ENCODE measurements around the gene POU6F2.

The POU6F2 gene

DNA sequence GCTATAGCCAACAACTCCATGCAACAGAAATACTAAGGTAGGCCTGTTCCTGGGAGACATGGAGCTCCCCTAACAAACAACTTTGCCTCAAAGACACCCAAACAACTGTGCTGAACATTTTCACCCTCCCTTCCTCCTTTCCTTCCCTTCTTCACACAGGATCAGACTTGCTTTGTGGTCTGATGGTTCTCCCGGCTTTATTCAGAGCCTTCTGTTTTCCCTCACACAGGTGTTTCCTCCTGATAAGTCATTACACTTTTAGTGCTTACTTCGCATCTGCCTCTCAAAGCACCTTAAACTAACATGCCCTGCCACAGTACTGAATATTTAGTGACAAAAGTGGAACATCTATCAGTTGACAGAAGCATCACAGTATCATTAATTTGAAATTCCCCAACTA, 532.2 kb downstream of the POU6F2 start:
- no peak for DNase-seq (ENCODE audit: low spot score)

DNA sequence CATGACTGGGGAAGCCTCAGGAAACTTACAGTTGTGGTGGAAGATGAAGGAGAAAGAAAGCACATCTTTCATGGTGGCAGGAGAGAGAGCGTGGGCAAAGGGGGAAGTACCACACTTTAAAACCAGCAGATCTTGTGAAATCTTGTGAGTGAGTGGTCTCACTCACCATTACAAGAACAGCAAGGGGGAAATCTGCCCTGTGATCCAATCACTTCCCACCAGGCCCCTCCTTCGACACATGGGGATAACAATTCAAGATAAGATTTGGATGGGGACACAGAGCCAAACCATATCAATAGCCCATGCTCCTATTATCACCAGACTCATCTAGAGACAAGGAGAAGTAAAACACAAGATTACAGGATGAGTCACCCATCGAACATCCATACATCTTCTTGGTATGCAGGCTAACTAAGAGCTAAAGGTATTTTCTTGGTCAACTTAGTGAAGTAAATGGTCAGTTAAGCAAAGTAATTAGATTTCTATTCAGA, 533.2 kb downstream of the POU6F2 start:
- DNase-seq (ENCODE audit: low spot score) = no peak

DNA sequence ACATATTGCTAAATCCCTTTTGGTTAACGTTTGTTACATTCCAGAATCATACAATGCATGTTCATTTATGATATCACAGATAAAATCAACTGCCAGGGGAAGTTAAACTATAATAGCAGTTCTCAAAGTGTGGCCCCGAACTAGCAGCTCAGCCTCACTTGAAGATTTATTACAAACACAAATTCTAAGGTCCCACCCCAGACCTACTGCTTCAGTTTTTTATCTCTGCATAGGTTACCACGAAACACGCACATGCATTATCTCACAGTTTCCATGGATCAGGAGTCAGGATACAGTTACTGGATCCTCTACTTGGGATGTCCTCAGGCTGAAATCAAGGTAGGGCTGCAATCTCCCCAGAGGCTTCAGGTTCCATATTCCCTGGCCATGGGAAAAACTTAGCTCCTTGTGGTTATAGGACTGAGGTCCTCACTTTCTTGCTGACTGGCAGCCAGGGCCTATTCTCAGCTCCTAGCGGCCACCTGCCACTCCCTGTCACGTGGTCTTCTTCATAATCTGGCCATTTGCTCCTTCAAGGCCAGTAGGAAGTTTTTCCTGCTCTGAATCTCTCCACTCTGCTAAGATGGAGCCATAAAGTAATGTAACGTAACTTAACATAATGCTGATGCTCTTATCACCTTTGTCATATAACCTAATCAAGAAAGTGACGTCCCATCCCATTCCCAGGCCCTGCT, 538.0 kb downstream of the POU6F2 start:
- DNase-seq (ENCODE audit: low spot score) = no peak

DNA sequence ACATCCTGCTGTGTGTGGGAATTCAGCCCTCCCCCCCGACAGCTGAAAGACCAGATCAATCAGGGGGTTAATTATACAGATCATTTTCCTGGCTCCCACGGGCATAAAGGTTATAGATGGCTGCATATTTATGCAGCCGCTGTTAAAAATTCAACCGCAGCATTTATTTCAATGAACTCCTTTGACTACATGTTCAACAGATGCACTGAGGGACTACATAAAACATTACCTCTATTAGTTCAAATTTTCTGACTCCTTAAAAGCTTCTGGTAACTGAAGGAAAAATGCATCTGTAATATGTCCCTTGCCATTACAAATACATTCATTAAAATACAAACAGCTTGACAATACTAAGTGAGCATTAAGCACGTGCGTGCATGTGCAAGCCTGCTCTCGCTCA, 538.8 kb downstream of the POU6F2 start:
- DNase-seq (ENCODE audit: low spot score) = no peak

DNA sequence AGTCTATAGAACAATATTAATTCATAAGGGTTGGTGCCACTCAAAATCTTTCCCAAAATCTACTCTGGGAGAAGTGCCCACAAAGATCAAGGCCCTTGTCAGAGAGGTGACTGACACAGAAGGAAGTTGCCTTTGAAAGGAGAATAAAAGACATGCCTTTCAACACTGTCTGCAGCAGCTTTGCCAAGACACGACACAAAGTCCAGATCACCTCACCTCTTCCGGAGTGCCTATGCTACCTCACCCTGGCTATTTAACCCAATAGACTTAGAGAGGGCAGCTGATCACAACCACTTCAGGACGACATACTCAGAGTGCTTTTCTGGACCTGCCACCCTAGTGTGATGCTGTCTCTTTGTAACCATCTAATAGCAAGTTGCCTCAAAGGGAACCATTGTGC, 539.5 kb downstream of the POU6F2 start:
- no peak for DNase-seq (ENCODE audit: low spot score)
